ENCODE results near the gene SARS2. TPM values are rescaled to one million over a fixed set of nuclear protein-coding genes. Genes with fewer than 3 reads are reported as not detected.

The SARS2 gene
- total RNA-seq, 2 donors from 2014 or later = 53.2 to 60.2 TPM

DNA sequence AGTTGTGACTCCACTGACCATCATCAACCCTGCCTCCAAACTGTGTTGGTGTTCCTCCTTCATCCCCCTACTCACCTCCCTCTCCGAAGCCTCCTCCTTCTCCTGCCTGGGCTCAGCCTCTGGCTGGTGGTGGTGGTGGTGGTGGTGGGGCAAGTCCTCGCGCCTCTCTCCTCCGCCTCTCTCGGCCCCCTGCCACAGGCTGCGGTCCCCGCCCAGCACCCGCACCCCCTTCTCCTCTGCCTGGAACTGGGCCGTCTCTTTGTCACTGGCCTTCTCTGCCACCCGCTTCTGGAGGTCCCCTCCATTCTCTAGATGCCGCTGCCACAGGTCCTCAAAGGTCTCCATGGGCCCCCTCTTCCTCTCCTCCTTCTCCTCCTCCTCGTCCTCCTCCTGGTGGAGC, 20.1 kb downstream of the SARS2 start:
- no peak overlapping the region for H3K9ac ChIP-seq (ENCODE audit: extremely low read depth, low read length, poor library complexity, severe bottlenecking)
- no peak overlapping the region for H3K4me3 ChIP-seq (ENCODE audit: low read length)
- DNase-seq = no peak
- Mint-ChIP-seq H3K36me3 (ENCODE audit: low read depth) (peaks cover 25% of the 10 kb centered on the region), H3K27me3 (ENCODE audit: insufficient read depth) (peaks cover 12% of the 10 kb centered on the region), H3K9me3 (peaks cover 2% of the 10 kb centered on the region), H3K4me3 (no peak overlapping the region), H3K4me1 (no peaks in the 10 kb centered on the region), H3K27ac (no peak overlapping the region)
- H3K27ac ChIP-seq (ENCODE audit: low read depth, low read length) = no peak overlapping the region
- no peaks in the 10 kb centered on the region for H3K4me1 ChIP-seq (ENCODE audit: control insufficient read depth, insufficient read depth, low read length)
- H3K27me3 ChIP-seq (ENCODE audit: control insufficient read depth, insufficient read depth, low read length, poor library complexity, severe bottlenecking) = no peaks in the 10 kb centered on the region
- 82 to 95% methylated on average over 10 to 11 of the region's 12 CpGs for WGBS, 2 experiments (ENCODE audit: insufficient coverage in 1 of 2, insufficient read length in 1 of 2)
- H3K36me3 ChIP-seq (ENCODE audit: control insufficient read depth, insufficient read depth, low read length) = peaks cover 6% of the 10 kb centered on the region
- H3K9me3 ChIP-seq (ENCODE audit: control insufficient read depth, low read length) = no peaks in the 10 kb centered on the region
- no peak for TF ChIP-seq CTCF (conservative IDR thresholded peaks at IDR 0.05)

- no peaks in the 10 kb centered on the region for H3K27me3 ChIP-seq (ENCODE audit: control insufficient read depth, insufficient read depth, low read length, poor library complexity, severe bottlenecking)
- H3K9me3 ChIP-seq (ENCODE audit: control insufficient read depth, low read length) = no peaks in the 10 kb centered on the region
- no peak for DNase-seq
- Mint-ChIP-seq H3K4me3 (no peak overlapping the region), H3K27ac (no peak overlapping the region), H3K36me3 (ENCODE audit: low read depth) (peaks cover 32% of the 10 kb centered on the region), H3K4me1 (peaks cover 8% of the 10 kb centered on the region), H3K9me3 (peaks cover 2% of the 10 kb centered on the region), H3K27me3 (ENCODE audit: insufficient read depth) (peaks cover 12% of the 10 kb centered on the region)
- H3K9ac ChIP-seq (ENCODE audit: extremely low read depth, low read length, poor library complexity, severe bottlenecking) = no peak overlapping the region
- no peak for TF ChIP-seq CTCF (conservative IDR thresholded peaks at IDR 0.05)
- H3K4me3 ChIP-seq (ENCODE audit: low read length) = no peak overlapping the region
- no peaks in the 10 kb centered on the region for H3K4me1 ChIP-seq (ENCODE audit: control insufficient read depth, insufficient read depth, low read length)
- H3K36me3 ChIP-seq (ENCODE audit: control insufficient read depth, insufficient read depth, low read length) = peaks cover 6% of the 10 kb centered on the region
- H3K27ac ChIP-seq (ENCODE audit: low read depth, low read length) = no peak overlapping the region
- 93 to 98% methylated on average over 7 to 10 of the region's 10 CpGs for WGBS, 2 experiments (ENCODE audit: insufficient coverage in 1 of 2, insufficient read length in 1 of 2)
These were observed 21.7 kb downstream of the SARS2 start for GRCh38 chr19:38908911-38909310.

- Histone ChIP-seq H3K9ac (ENCODE audit: extremely low read depth, low read length, poor library complexity, severe bottlenecking) (no peak overlapping the region), H3K27me3 (ENCODE audit: control insufficient read depth, insufficient read depth, low read length, poor library complexity, severe bottlenecking) (no peaks in the 10 kb centered on the region), H3K9me3 (ENCODE audit: control insufficient read depth, low read length) (no peaks in the 10 kb centered on the region), H3K4me1 (ENCODE audit: control insufficient read depth, insufficient read depth, low read length) (no peaks in the 10 kb centered on the region), H3K36me3 (ENCODE audit: control insufficient read depth, insufficient read depth, low read length) (peaks cover 6% of the 10 kb centered on the region), H3K4me3 (ENCODE audit: low read length) (no peak overlapping the region), H3K27ac (ENCODE audit: low read depth, low read length) (no peak overlapping the region)
- Mint-ChIP-seq H3K4me3 (no peak overlapping the region), H3K27me3 (ENCODE audit: insufficient read depth) (peaks cover 7% of the 10 kb centered on the region), H3K27ac (no peak overlapping the region), H3K36me3 (ENCODE audit: low read depth) (peaks cover 35% of the 10 kb centered on the region), H3K4me1 (peaks cover 8% of the 10 kb centered on the region), H3K9me3 (peaks cover 2% of the 10 kb centered on the region)
- WGBS, 2 experiments (ENCODE audit: insufficient coverage in 1 of 2, insufficient read length in 1 of 2) = 93 to 99% methylated on average over 8 to 12 of the region's 12 CpGs
- DNase-seq = no peak
- no peak for TF ChIP-seq CTCF (conservative IDR thresholded peaks at IDR 0.05)
These were observed 22.9 kb downstream of the SARS2 start for GRCh38 chr19:38907670-38908069.
